HepG2 (cell line): ENCODE measurements around the gene UNC5C.

Source experiments
- BRCA1 ChIP-seq: sonication (generic); formaldehyde crosslinking; IDR thresholded peaks from 2 replicates; pipeline ENCODE4 v1.4.0; 2020; ENCODE audit warnings: missing genetic modification reagents
- HMGXB3 ChIP-seq: sonication (generic); formaldehyde crosslinking; IDR thresholded peaks from 2 replicates; pipeline ENCODE4 v1.4.0; 2020; ENCODE audit warnings: missing genetic modification reagents, borderline replicate concordance
- POLR2A ChIP-seq, 2 experiments: IDR thresholded peaks; 2 replicates each; pipeline ENCODE4 v1.6.1; 2011; ENCODE audit warnings: low read depth in 2 of 2, low read length in 2 of 2, mild to moderate bottlenecking in 1 of 2, moderate library complexity in 1 of 2; ENCODE audit not compliant: insufficient read depth in 1 of 2
- TCF12 ChIP-seq, 2 experiments: fragments of 450-650 bp in 1 of 2; sonication (generic) in 1 of 2; formaldehyde crosslinking in 1 of 2; IDR thresholded peaks; 2 replicates each; pipeline versions ENCODE4 v1.6.1 to v1.8.0; 2017 to 2022; ENCODE audit warnings: antibody characterized with exemption in 1 of 2, mild to moderate bottlenecking in 1 of 2, missing genetic modification reagents in 1 of 2, moderate library complexity in 1 of 2
- TGIF2 ChIP-seq: IDR thresholded peaks from 2 replicates; pipeline ENCODE4 v1.6.1; 2016; ENCODE audit warnings: control low read depth, missing compliant biosample characterization
- YY1 ChIP-seq: IDR thresholded peaks from 2 replicates; pipeline ENCODE4 v1.6.1; 2011; ENCODE audit warnings: low read length, low read depth, moderate library complexity, mild to moderate bottlenecking; ENCODE audit not compliant: insufficient read depth, insufficient replicate concordance
- ZNF3 ChIP-seq: IDR thresholded peaks from 2 replicates; pipeline ENCODE4 v1.7.0; 2017; ENCODE audit warnings: inconsistent platforms
- ZNF713 ChIP-seq: sonication (generic); formaldehyde crosslinking; IDR thresholded peaks from 2 replicates; pipeline ENCODE4 v1.4.0; 2020; ENCODE audit warnings: mild to moderate bottlenecking, missing genetic modification reagents

DNA sequence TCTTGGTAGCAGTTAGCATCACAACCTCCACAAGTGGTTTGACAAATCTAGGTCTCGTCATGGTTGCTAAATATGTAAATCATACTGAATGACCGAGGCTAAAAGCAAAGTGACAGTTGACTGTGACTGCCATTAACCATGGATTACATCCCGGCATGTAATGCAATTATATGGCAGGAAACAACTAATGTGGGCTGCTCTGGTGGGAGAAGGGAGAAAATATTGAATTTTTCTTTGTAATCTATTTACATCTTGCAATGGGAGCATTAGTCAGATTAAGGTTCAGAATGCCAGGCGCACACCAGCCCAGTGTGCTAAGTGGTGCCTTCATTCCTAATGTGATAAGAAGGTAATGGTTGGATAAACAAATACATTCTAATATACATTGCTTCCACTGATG lies 35.8 kb downstream of the UNC5C start:
- TF ChIP-seq YY1 (no peak), TGIF2 (no peak), HMGXB3 (CRISPR knock-in tag) (no peak), BRCA1 (no peak), POLR2A (IDR thresholded peaks at IDR 0.05; ENCODE audit: insufficient read depth in 1 of 2, low read depth in 2 of 2, low read length in 2 of 2) (no peak), ZNF3 (CRISPR knock-in tag) (no peak), TCF12 (IDR thresholded peaks at IDR 0.05) (no peak), TCF12 (CRISPR knock-in tag; IDR thresholded peaks at IDR 0.05) (no peak), ZNF713 (CRISPR knock-in tag) (no peak)
